Measurements from ENCODE around the gene LZTS2.

The LZTS2 gene

GRCh38 chr10:100978901-100979195, 20.8 kb upstream of the LZTS2 start:
- Histone ChIP-seq H3K27me3 (ENCODE audit: insufficient read depth, poor library complexity, severe bottlenecking) (no peaks in the 10 kb centered on the region), H3K36me3 (ENCODE audit: low read depth) (no peaks in the 10 kb centered on the region), H3K4me3 (ENCODE audit: severe bottlenecking) (no peak overlapping the region), H3K27ac (ENCODE audit: poor library complexity, severe bottlenecking) (no peak overlapping the region), H3K9me3 (ENCODE audit: severe bottlenecking) (no peaks in the 10 kb centered on the region), H3K4me1 (ENCODE audit: insufficient read depth, poor library complexity, severe bottlenecking) (no peaks in the 10 kb centered on the region)
- ATAC-seq (ENCODE audit: low read depth) (no peak), DNase-seq (ENCODE audit: low spot score) (no peak)
- TF ChIP-seq CTCF (IDR thresholded peaks at IDR 0.05; ENCODE audit: poor library complexity, severe bottlenecking): no peak

GRCh38 chr10:100979791-100980272, 19.8 kb upstream of the LZTS2 start:
- no peak for TF ChIP-seq CTCF (IDR thresholded peaks at IDR 0.05; ENCODE audit: poor library complexity, severe bottlenecking)
- no peak for ATAC-seq (ENCODE audit: low read depth)
- Histone ChIP-seq H3K27ac (ENCODE audit: poor library complexity, severe bottlenecking) (no peak overlapping the region), H3K4me3 (ENCODE audit: severe bottlenecking) (no peak overlapping the region), H3K4me1 (ENCODE audit: insufficient read depth, poor library complexity, severe bottlenecking) (no peaks in the 10 kb centered on the region), H3K9me3 (ENCODE audit: severe bottlenecking) (no peaks in the 10 kb centered on the region), H3K36me3 (ENCODE audit: low read depth) (no peaks in the 10 kb centered on the region), H3K27me3 (ENCODE audit: insufficient read depth, poor library complexity, severe bottlenecking) (no peaks in the 10 kb centered on the region)
- no peak for DNase-seq (ENCODE audit: low spot score)

- H3K27ac ChIP-seq (ENCODE audit: poor library complexity, severe bottlenecking): no peak overlapping the region
- no peak for DNase-seq (ENCODE audit: low spot score)
- no peak overlapping the region for H3K4me3 ChIP-seq (ENCODE audit: severe bottlenecking)
- no peaks in the 10 kb centered on the region for H3K9me3 ChIP-seq (ENCODE audit: severe bottlenecking)
- no peaks in the 10 kb centered on the region for H3K36me3 ChIP-seq (ENCODE audit: low read depth)
- no peak for TF ChIP-seq CTCF (IDR thresholded peaks at IDR 0.05; ENCODE audit: poor library complexity, severe bottlenecking)
- no peak for ATAC-seq (ENCODE audit: low read depth)
- no peaks in the 10 kb centered on the region for H3K27me3 ChIP-seq (ENCODE audit: insufficient read depth, poor library complexity, severe bottlenecking)
- no peaks in the 10 kb centered on the region for H3K4me1 ChIP-seq (ENCODE audit: insufficient read depth, poor library complexity, severe bottlenecking)
These were observed 19.3 kb upstream of the LZTS2 start for GRCh38 chr10:100980311-100980710.

- no peak overlapping the region for H3K27ac ChIP-seq (ENCODE audit: poor library complexity, severe bottlenecking)
- TF ChIP-seq CTCF (IDR thresholded peaks at IDR 0.05; ENCODE audit: poor library complexity, severe bottlenecking): no peak
- peaks cover 4% of the 10 kb centered on the region for H3K36me3 ChIP-seq (ENCODE audit: low read depth)
- no peaks in the 10 kb centered on the region for H3K27me3 ChIP-seq (ENCODE audit: insufficient read depth, poor library complexity, severe bottlenecking)
- no peak overlapping the region for H3K4me3 ChIP-seq (ENCODE audit: severe bottlenecking)
- ATAC-seq (ENCODE audit: low read depth) (no peak), DNase-seq (ENCODE audit: low spot score) (no peak)
- no peaks in the 10 kb centered on the region for H3K9me3 ChIP-seq (ENCODE audit: severe bottlenecking)
- no peaks in the 10 kb centered on the region for H3K4me1 ChIP-seq (ENCODE audit: insufficient read depth, poor library complexity, severe bottlenecking)
These were observed 18.9 kb upstream of the LZTS2 start for GRCh38 chr10:100980711-100981110.

GRCh38 chr10:100981178-100981772, 18.3 kb upstream of the LZTS2 start:
- H3K4me3 ChIP-seq (ENCODE audit: severe bottlenecking): no peak overlapping the region
- H3K9me3 ChIP-seq (ENCODE audit: severe bottlenecking): no peaks in the 10 kb centered on the region
- H3K27me3 ChIP-seq (ENCODE audit: insufficient read depth, poor library complexity, severe bottlenecking): no peaks in the 10 kb centered on the region
- H3K27ac ChIP-seq (ENCODE audit: poor library complexity, severe bottlenecking): no peak overlapping the region
- ATAC-seq (ENCODE audit: low read depth) (no peak), DNase-seq (ENCODE audit: low spot score) (no peak)
- H3K4me1 ChIP-seq (ENCODE audit: insufficient read depth, poor library complexity, severe bottlenecking): peaks cover 5% of the 10 kb centered on the region
- TF ChIP-seq CTCF (IDR thresholded peaks at IDR 0.05; ENCODE audit: poor library complexity, severe bottlenecking): no peak
- H3K36me3 ChIP-seq (ENCODE audit: low read depth): peaks cover 10% of the 10 kb centered on the region

Measured in RWPE2 (cell line).